Activated effector memory CD4-positive, alpha-beta T cell treated with anti-CD3 and anti-CD28 coated beads, Interleukin-2, amount 50 U/mL, for 16 hours (primary cell): ENCODE measurements around the gene HTT.

Source experiments
- DNase-seq: peaks from one replicate; pipeline ENCODE4 v3.0.0-alpha.2; 2020

HTT gene

DNA sequence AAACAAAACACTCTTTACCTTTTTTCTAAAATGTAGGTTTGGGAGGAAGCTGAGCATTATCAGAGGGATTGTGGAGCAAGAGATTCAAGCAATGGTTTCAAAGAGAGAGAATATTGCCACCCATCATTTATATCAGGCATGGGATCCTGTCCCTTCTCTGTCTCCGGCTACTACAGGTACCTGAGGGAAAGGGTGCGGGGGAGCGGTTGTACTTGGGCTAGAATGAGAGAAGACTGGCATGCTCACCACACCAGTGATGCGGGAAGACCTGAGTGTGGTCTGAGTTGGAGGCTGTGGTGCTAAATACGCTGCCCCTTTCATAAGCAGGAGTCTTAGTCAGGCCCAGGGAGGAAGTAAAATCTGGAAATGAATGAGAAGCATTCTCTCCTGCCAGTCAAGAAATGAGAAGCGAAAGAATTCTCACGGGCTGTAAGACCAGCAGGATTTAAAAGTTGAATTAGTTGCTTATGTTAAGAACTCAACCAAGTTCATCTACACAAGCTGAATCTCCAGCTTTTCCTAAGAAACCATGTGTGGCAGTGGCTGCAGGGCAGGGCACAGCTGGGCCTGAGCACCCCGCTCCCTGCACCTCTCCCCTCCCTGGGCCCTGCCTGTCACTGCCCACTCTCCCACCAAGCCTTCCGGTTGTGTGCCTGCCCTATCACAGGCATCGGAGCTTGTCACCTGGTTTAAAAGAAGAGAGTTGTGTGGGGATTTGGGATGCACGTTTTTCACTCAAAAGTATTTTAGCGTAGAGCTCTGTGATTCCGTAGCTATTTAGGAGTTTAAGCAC is 149.7 kb downstream of the HTT start:
- no peak for DNase-seq

DNA sequence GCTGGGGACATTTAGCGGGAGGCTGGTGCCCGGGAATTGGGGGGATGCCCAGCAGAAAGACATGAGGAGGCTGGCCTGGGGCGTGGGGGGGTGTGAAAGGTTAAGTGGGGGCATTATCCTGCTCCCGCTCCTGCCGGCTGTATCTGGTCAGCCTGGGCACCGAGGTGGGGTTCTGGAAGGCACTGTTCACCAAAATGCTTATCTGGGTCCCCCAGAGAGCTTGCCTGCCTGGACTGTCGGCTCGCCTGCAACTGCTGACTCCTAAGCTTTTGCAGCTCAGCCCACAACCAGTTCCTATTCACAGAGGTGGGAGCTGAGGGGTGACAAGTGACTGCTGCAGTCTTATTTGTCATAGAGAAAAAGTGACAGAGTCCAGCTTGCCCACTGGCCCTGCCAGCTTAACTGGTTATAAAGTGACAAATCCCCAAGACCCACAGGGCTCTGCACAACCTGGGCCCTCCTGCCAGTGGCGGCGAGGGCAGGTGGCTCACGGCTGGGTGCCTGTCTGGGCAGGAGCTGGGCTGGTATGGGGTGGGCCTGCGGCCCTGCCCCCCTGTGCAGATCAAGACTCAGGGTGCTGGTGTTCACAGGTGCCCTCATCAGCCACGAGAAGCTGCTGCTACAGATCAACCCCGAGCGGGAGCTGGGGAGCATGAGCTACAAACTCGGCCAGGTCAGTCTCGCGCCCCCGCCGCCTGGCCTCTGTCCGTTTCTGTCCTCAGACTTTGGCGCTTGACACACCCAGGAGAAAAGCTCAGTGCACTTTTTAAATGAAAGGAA is 150.8 kb downstream of the HTT start:
- no peak for DNase-seq

GRCh38 chr4:3225936-3226335 is 151.5 kb downstream of the HTT start:
- no peak for DNase-seq

DNA sequence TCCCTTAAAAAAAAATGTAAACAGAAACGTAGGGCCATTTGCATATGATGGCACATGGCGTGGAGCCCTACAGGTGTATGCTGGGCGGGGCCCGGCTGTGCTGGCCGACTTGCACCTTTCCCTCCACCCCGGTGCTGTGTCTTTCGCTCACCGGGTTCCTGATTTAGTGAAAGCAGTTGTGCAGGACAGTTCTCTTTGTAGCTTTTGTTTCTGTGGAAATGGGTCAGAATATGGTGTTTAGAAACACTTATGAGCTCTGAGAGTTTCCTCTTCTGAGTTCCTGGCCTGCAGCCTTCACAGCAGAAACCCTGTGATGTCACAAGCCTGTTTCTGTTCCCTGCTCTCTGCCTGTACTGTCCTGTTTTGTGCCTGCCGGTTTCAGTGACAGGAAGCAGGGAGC is 152.0 kb downstream of the HTT start:
- DNase-seq = no peak

GRCh38 chr4:3226944-3227343 is 152.5 kb downstream of the HTT start:
- no peak for DNase-seq

GRCh38 chr4:3227878-3228675 is 153.6 kb downstream of the HTT start:
- no peak for DNase-seq

GRCh38 chr4:3228881-3229280 is 154.4 kb downstream of the HTT start:
- DNase-seq = no peak

DNA sequence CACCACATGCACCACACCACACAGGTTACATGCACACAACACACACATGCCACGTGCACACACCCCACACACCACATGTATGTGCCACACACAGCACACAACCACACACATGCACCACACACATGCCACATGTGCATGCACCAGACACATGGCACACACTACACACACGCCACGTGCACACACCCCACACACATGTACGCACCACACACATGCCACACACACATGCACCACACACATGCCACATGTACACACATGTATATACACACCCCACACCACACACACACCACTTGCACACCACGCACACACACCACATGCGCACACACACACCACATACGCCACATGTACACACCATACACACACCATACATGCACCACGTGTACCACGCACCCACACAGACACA is 154.8 kb downstream of the HTT start:
- DNase-seq = no peak

GRCh38 chr4:3229964-3230363 is 155.5 kb downstream of the HTT start:
- DNase-seq = no peak

- DNase-seq = no peak
Observed at GRCh38 chr4:3231471-3231870, 157.0 kb downstream of the HTT start.

DNA sequence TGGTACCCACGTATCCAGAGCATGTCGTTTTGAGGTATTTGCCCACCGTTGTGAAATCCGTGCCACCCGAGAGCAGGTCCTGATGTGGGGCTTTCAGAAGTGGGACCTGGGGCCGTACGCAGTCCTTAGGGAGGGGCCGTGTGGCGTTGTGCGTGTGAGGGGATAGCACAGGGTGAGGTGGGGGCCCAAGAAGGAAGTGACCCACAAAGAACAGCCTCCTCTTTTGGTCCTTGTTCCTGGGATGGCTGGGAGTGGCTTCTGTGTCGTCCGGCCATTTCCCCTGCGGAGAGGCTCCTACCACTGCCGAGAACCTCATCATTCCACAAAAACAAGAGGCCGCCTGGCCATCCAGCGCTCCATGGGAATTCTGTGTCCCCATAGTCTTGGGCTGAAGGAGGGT is 157.5 kb downstream of the HTT start:
- no peak for DNase-seq

DNA sequence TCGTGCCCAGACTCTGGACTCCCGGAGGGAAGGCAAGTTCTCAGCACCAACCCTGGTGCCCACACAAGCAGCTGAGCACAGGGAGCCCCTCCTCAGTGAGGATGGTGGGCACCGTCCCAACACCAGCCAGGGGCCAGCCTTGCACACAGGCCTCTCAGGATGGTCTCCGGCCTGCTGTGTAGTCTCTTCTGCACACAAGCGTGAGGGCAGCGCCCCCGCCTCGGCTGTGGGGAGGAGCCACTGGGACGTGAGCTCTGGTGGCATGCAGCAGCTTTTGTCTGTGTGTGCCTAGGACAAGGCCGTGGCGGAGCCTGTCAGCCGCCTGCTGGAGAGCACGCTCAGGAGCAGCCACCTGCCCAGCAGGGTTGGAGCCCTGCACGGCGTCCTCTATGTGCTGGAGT is 158.4 kb downstream of the HTT start:
- no peak for DNase-seq

DNA sequence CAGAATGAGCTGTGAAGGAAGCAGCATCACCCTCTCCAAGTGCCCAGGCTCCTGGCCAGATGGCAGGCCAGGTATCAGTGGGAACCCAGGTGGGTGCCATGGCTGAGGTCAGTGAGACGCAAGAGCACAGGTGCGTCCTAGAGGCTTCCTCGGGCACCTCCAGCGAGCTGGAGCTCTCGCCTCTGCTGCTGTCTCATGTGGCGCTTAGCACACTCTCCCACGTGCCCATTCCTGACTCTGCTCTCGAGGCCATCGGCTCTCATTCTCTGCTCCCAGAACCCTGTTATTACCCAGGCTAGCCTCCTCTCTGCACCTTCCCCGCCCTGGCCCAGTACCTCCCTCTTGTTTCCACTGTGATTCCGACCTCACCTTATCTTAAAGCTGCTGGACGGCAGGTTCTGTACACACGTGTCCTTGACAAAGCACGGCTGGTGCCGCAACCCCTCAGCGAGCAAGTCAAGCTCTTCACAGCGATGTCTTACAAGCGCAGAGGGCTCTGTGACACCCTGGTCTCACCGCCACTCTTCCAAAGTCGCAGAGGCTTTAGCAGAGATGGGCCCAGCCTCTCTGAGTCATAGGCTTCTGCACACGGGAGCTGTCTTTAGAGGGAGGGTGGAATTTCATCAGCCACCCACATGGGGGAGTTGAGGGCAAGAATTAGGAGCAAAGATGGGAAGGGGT is 159.1 kb downstream of the HTT start:
- no peak for DNase-seq

- no peak for DNase-seq
Observed at GRCh38 chr4:3234171-3235029, 159.9 kb downstream of the HTT start.

DNA sequence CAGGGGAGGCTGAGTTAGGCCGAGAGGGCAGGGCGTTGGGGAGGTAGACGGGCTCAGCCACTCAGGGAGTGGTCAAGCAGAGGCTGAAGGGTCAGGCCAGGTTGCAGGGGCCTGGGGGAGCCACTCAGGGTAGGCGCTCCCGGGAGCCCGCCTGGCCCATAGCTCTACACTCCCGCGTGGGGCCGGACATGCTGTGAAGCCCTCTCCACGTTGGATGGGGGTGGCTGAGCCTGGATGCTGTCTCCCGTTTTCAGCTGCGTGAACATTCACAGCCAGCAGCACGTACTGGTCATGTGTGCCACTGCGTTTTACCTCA is 160.5 kb downstream of the HTT start:
- no peak for DNase-seq

GRCh38 chr4:3235581-3235980 is 161.1 kb downstream of the HTT start:
- no peak for DNase-seq

GRCh38 chr4:3236326-3236878 is 161.9 kb downstream of the HTT start:
- DNase-seq = no peak

DNA sequence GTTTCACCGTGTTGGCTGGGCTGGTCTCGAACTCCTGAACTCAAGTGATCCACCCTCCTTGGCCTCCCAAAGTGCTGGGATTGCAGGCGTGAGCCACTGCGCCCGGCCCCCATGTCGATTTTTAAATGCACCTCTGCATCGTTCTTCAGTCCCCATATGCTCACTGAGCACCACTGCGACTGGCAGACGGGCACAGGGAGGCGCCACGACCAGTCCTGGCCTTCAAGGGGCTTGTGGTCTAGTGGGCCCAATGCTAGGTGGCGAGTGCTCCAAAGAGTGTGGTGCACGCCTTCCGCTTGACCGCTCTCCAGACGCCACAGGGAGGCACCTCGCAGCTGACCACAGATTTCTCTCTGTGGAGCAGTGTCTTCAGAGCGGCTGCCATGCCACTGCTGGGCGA is 162.8 kb downstream of the HTT start:
- no peak for DNase-seq

- no peak for DNase-seq
Observed at GRCh38 chr4:3237712-3238560, 163.5 kb downstream of the HTT start.

DNA sequence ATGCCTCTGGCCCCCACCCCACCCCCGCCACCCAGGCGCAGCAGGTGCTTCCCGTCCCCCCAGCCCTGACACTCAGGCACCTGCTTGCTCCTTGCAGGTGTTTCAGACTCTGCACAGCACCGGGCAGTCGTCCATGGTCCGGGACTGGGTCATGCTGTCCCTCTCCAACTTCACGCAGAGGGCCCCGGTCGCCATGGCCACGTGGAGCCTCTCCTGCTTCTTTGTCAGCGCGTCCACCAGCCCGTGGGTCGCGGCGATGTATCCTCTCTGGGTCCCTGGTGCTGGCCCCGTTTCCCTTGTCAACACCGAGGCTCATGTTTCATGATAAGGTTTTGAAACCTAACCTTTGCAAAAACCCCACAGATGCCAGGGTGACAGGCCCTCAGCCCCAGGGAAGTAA is 164.2 kb downstream of the HTT start:
- no peak for DNase-seq

- DNase-seq = no peak
Observed at GRCh38 chr4:3239303-3239702, 164.8 kb downstream of the HTT start.
